Activated CD8-positive, alpha-beta memory T cell treated with anti-CD3 and anti-CD28 coated beads, Interleukin-2, amount 10 ng/mL, durations not matched to agents 7 days and 5 days (primary cell): ENCODE measurements around the gene ALDH1L1. TPM values are rescaled to one million over a fixed set of nuclear protein-coding genes. Genes with fewer than 3 reads are reported as not detected.
A peak's percentile ranks its signal among the peaks of the same experiment; 100 is the strongest.

ENCODE experiments used
- ATAC-seq: fragments of 150-1000 bp; cut with Tn5 transposase; one replicate; pipeline ENCODE4 v1.10.0; 2021; ENCODE audit warnings: moderate library complexity
- CTCF ChIA-PET: fragments of 350-600 bp; sonication (Branson Sonifier 250); formaldehyde crosslinking; loops from one replicate; lab custom pipeline; 2021; ENCODE audit warnings: antibody characterized with exemption; lab: Charles Lee
- DNase-seq: peaks from one replicate; pipeline ENCODE4 v3.0.0-alpha.2; 2020
- H3K27ac Mint-ChIP-seq: one replicate; pipeline ENCODE4 v1.8.0; 2021; ENCODE audit warnings: mild to moderate bottlenecking, mixed read lengths
- H3K27me3 Mint-ChIP-seq: one replicate; pipeline ENCODE4 v1.8.0; 2021; ENCODE audit warnings: mixed read lengths
- H3K36me3 Mint-ChIP-seq: one replicate; pipeline ENCODE4 v1.8.0; 2021; ENCODE audit warnings: mild to moderate bottlenecking, mixed read lengths
- H3K4me1 Mint-ChIP-seq: one replicate; pipeline ENCODE4 v1.8.0; 2021; ENCODE audit warnings: mixed read lengths
- H3K4me3 Mint-ChIP-seq: one replicate; pipeline ENCODE4 v1.8.0; 2021; ENCODE audit warnings: mild to moderate bottlenecking, moderate library complexity, mixed read lengths
- H3K9me3 Mint-ChIP-seq: one replicate; pipeline ENCODE4 v1.8.0; 2022; ENCODE audit warnings: low read depth, mixed read lengths
- total RNA-seq, 2 experiments: library from RNA; stranded (reverse); gene quantifications; one replicate each; pipeline ENCODE4 v1.2.3, GENCODE V29; 2021

Gene ALDH1L1
- total RNA-seq, 2 experiments from 2014 or later = not detected

- Mint-ChIP-seq H3K4me1 (no peaks in the 10 kb centered on the region), H3K36me3 (no peaks in the 10 kb centered on the region), H3K9me3 (no peaks in the 10 kb centered on the region), H3K27me3 (peaks cover 47% of the 10 kb centered on the region), H3K27ac (no peak overlapping the region), H3K4me3 (no peak overlapping the region)
- ATAC-seq (no peak), DNase-seq (no peak)
- CTCF ChIA-PET = no interaction called here
Observed at GRCh38 chr3:126184465-126185000, 4.1 kb upstream of the ALDH1L1 start.

GRCh38 chr3:126181398-126181725, 976 bp upstream of the ALDH1L1 start:
- CTCF ChIA-PET = no interaction called here
- no peak overlapping the region for H3K27ac Mint-ChIP-seq
- ATAC-seq (no peak), DNase-seq (no peak)
- no peaks in the 10 kb centered on the region for H3K9me3 Mint-ChIP-seq
- H3K4me1 Mint-ChIP-seq = no peaks in the 10 kb centered on the region
- H3K36me3 Mint-ChIP-seq = no peaks in the 10 kb centered on the region
- peaks cover 55% of the 10 kb centered on the region for H3K27me3 Mint-ChIP-seq
- no peak overlapping the region for H3K4me3 Mint-ChIP-seq

GRCh38 chr3:126179825-126180476, 435 bp downstream of the ALDH1L1 start:
- Mint-ChIP-seq H3K9me3 (no peaks in the 10 kb centered on the region), H3K27ac (no peak overlapping the region), H3K4me1 (no peaks in the 10 kb centered on the region), H3K27me3 (peaks cover 64% of the 10 kb centered on the region), H3K36me3 (no peaks in the 10 kb centered on the region), H3K4me3 (no peak overlapping the region)
- ATAC-seq (no peak), DNase-seq (no peak)
- CTCF ChIA-PET = no interaction called here

GRCh38 chr3:126170073-126170777, 10.2 kb downstream of the ALDH1L1 start:
- Mint-ChIP-seq H3K4me3 (no peak overlapping the region), H3K27me3 (peaks cover 58% of the 10 kb centered on the region), H3K4me1 (peaks cover 3% of the 10 kb centered on the region), H3K9me3 (no peaks in the 10 kb centered on the region), H3K27ac (no peak overlapping the region), H3K36me3 (no peaks in the 10 kb centered on the region)
- DNase-seq = no peak
- CTCF ChIA-PET = interaction anchor here (0.7 to 1.2 kb wide), 2 partner anchors 29 to 31 kb away, joined by 3 to 4 read pairs; no protein-coding TSS in a partner anchor
- no peak for ATAC-seq

- Mint-ChIP-seq H3K4me1 (no peaks in the 10 kb centered on the region), H3K36me3 (no peaks in the 10 kb centered on the region), H3K27me3 (peaks cover 60% of the 10 kb centered on the region), H3K4me3 (no peak overlapping the region), H3K27ac (no peak overlapping the region), H3K9me3 (no peaks in the 10 kb centered on the region)
- no peak for ATAC-seq
- DNase-seq = no peak
- CTCF ChIA-PET = no interaction called here
Observed at GRCh38 chr3:126167566-126167965, 12.8 kb downstream of the ALDH1L1 start.

- ATAC-seq = no peak
- H3K9me3 Mint-ChIP-seq = no peaks in the 10 kb centered on the region
- CTCF ChIA-PET = no interaction called here
- peaks cover 52% of the 10 kb centered on the region for H3K27me3 Mint-ChIP-seq
- no peak overlapping the region for H3K27ac Mint-ChIP-seq
- no peaks in the 10 kb centered on the region for H3K36me3 Mint-ChIP-seq
- no peak overlapping the region for H3K4me3 Mint-ChIP-seq
- no peaks in the 10 kb centered on the region for H3K4me1 Mint-ChIP-seq
- DNase-seq = no peak
Observed at GRCh38 chr3:126166009-126166408, 14.4 kb downstream of the ALDH1L1 start.

GRCh38 chr3:126161309-126161708, 19.1 kb downstream of the ALDH1L1 start:
- Mint-ChIP-seq H3K4me1 (no peaks in the 10 kb centered on the region), H3K9me3 (no peaks in the 10 kb centered on the region), H3K27ac (no peak overlapping the region), H3K36me3 (no peaks in the 10 kb centered on the region), H3K4me3 (no peak overlapping the region), H3K27me3 (peaks cover 41% of the 10 kb centered on the region)
- no peak for ATAC-seq
- peak; percentile 33 for DNase-seq
- CTCF ChIA-PET = no interaction called here

GRCh38 chr3:126160243-126161210, 19.9 kb downstream of the ALDH1L1 start:
- H3K4me1 Mint-ChIP-seq = no peaks in the 10 kb centered on the region
- no peaks in the 10 kb centered on the region for H3K36me3 Mint-ChIP-seq
- DNase-seq = no peak
- H3K27ac Mint-ChIP-seq = no peak overlapping the region
- no peaks in the 10 kb centered on the region for H3K9me3 Mint-ChIP-seq
- peaks cover 33% of the 10 kb centered on the region for H3K27me3 Mint-ChIP-seq
- H3K4me3 Mint-ChIP-seq = no peak overlapping the region
- CTCF ChIA-PET = interaction anchor here (1.0 kb wide), 1 partner anchor 26 kb away, joined by 3 read pairs; no protein-coding TSS in a partner anchor
- no peak for ATAC-seq

- H3K9me3 Mint-ChIP-seq = no peaks in the 10 kb centered on the region
- ATAC-seq = no peak
- no peaks in the 10 kb centered on the region for H3K36me3 Mint-ChIP-seq
- H3K4me3 Mint-ChIP-seq = no peak overlapping the region
- peaks cover 23% of the 10 kb centered on the region for H3K27me3 Mint-ChIP-seq
- CTCF ChIA-PET = no interaction called here
- H3K4me1 Mint-ChIP-seq = no peaks in the 10 kb centered on the region
- DNase-seq = no peak
- H3K27ac Mint-ChIP-seq = no peak overlapping the region
Observed at GRCh38 chr3:126159476-126159875, 20.9 kb downstream of the ALDH1L1 start.

GRCh38 chr3:126158912-126159454, 21.4 kb downstream of the ALDH1L1 start:
- Mint-ChIP-seq H3K4me3 (no peak overlapping the region), H3K9me3 (no peaks in the 10 kb centered on the region), H3K27me3 (peaks cover 18% of the 10 kb centered on the region), H3K4me1 (no peaks in the 10 kb centered on the region), H3K36me3 (no peaks in the 10 kb centered on the region), H3K27ac (no peak overlapping the region)
- DNase-seq (no peak), ATAC-seq (no peak)
- CTCF ChIA-PET = no interaction called here

- Mint-ChIP-seq H3K4me1 (no peaks in the 10 kb centered on the region), H3K4me3 (no peak overlapping the region), H3K9me3 (no peaks in the 10 kb centered on the region), H3K27ac (no peak overlapping the region), H3K36me3 (no peaks in the 10 kb centered on the region), H3K27me3 (peaks cover 11% of the 10 kb centered on the region)
- peak; percentile 37 for DNase-seq
- CTCF ChIA-PET = no interaction called here
- no peak for ATAC-seq
Observed at GRCh38 chr3:126158016-126158911, 22.1 kb downstream of the ALDH1L1 start.

- Mint-ChIP-seq H3K36me3 (no peaks in the 10 kb centered on the region), H3K9me3 (no peaks in the 10 kb centered on the region), H3K4me3 (no peak overlapping the region), H3K4me1 (no peaks in the 10 kb centered on the region), H3K27ac (no peak overlapping the region), H3K27me3 (peaks cover under 1% of the 10 kb centered on the region)
- CTCF ChIA-PET = no interaction called here
- no peak for ATAC-seq
- no peak for DNase-seq
Observed at GRCh38 chr3:126157083-126157768, 23.2 kb downstream of the ALDH1L1 start.
